A549 treated with dexamethasone at 1 μM for 4 hours (cell line): Measurements from ENCODE around the gene PRKAG3. TPM values are rescaled to one million over a fixed set of nuclear protein-coding genes. Genes with fewer than 3 reads are reported as not detected.

Experiments used
- total RNA-seq: library from RNA; stranded (reverse); fragments of 200-300 nt; extraction: Qiagen RNA extraction; gene quantifications from 5 replicates; pipeline ENCODE4 v1.2.3, GENCODE V29; 2022

PRKAG3 gene
- total RNA-seq: 0.04 TPM in 1 of 5 replicates, not detected in the others

GRCh38 chr2:218831378-218831990 lies at the start of gene PRKAG3:
TSS of gene PRKAG3 (minus strand) at chr2:218831803.

GRCh38 chr2:218880102-218880858 lies 48.7 kb upstream of the PRKAG3 start, which contains the start of gene WNT10A:
TSS of gene WNT10A (plus strand) at chr2:218880852. CDS start at chr2:218880996, 144 bp downstream.

GRCh38 chr2:218859556-218859987 lies 28.0 kb upstream of the PRKAG3 start, which contains the start of gene WNT6:
TSS of gene WNT6 (plus strand) at chr2:218859805. CDS start at chr2:218860038, 233 bp downstream.

GRCh38 chr2:218781691-218782527 lies 49.7 kb downstream of the PRKAG3 start, which contains the start of gene CYP27A1:
TSS of gene CYP27A1 (plus strand) at chr2:218782147. CDS start at chr2:218782183, 36 bp downstream.

Other genes starting within 250 kb of the PRKAG3 start
- gene PLCD4, start 223.9 kb downstream of the PRKAG3 start, total RNA-seq: 0.14 to 0.46 TPM (median 0.28 TPM) in 5 replicates
- 10.4 to 22.5 TPM (median 20.8 TPM) in 5 replicates for gene ZNF142, start 172.2 kb downstream of the PRKAG3 start, total RNA-seq
- gene BCS1L, start 172.1 kb downstream of the PRKAG3 start, total RNA-seq: 39.1 to 49.2 TPM (median 44.4 TPM) in 5 replicates
- gene RNF25, start 159.8 kb downstream of the PRKAG3 start, total RNA-seq: 52.0 to 64.2 TPM (median 55.0 TPM) in 5 replicates
- 6.7 to 12.3 TPM (median 11.4 TPM) in 5 replicates for gene STK36, start 159.7 kb downstream of the PRKAG3 start, total RNA-seq
- gene TTLL4, start 121.0 kb downstream of the PRKAG3 start, total RNA-seq: 20.6 to 29.0 TPM (median 28.3 TPM) in 5 replicates
- gene CYP27A1, start 49.7 kb downstream of the PRKAG3 start, total RNA-seq: 0.15 to 0.18 TPM (median 0.18 TPM) in 5 replicates
- gene WNT6, start 28.0 kb upstream of the PRKAG3 start, total RNA-seq: 0.11 to 0.26 TPM (median 0.22 TPM) in 5 replicates
- gene WNT10A, start 49.0 kb upstream of the PRKAG3 start, total RNA-seq: 0.05 to 0.08 TPM (median 0.06 TPM) in 5 replicates
- 5.9 to 9.3 TPM (median 8.1 TPM) in 5 replicates for gene CDK5R2, start 127.9 kb upstream of the PRKAG3 start, total RNA-seq
- 0.20 TPM in 1 of 5 replicates, not detected in the others for gene FEV, start 153.4 kb upstream of the PRKAG3 start, total RNA-seq
- gene CRYBA2, start 161.6 kb upstream of the PRKAG3 start, total RNA-seq: 0.31 TPM in 1 of 5 replicates, not detected in the others
- gene CFAP65, start 209.7 kb upstream of the PRKAG3 start, total RNA-seq: 0.21 to 0.27 TPM (median 0.22 TPM) in 5 replicates
- 0.38 to 0.77 TPM (median 0.54 TPM) in 5 replicates for gene IHH, start 229.1 kb upstream of the PRKAG3 start, total RNA-seq